Fibroblast of mammary gland (primary cell): ENCODE measurements around the gene CCDC121.

Experiments used
- DNase-seq: peaks from one replicate; pipeline ENCODE4 v3.0.0-alpha.2; 2010; ENCODE audit warnings: low read depth
- H3K4me3 ChIP-seq: 2 replicates; pipeline ENCODE4 v1.5.1; 2011; ENCODE audit warnings: low read depth, mild to moderate bottlenecking, low read length, moderate library complexity; ENCODE audit not compliant: control insufficient read depth
- CTCF ChIP-seq: conservative IDR thresholded peaks from 2 replicates; pipeline ENCODE4 v1.5.1; 2011; ENCODE audit warnings: low read depth, low read length, inconsistent platforms; ENCODE audit not compliant: control insufficient read depth, insufficient read depth

CCDC121 gene

GRCh38 chr2:27582695-27583389, 46.0 kb downstream of the CCDC121 start, which contains the start of gene ZNF512:
Gene ZNF512, plus strand, starts transcription at chr2:27583042. Its CDS starts 71 bp downstream, at chr2:27583113.
- H3K4me3 ChIP-seq: peak within 1 kb of the TSS; percentile 93
- TF ChIP-seq CTCF: no peak
- DNase-seq: peak; percentile 91

- no peak for DNase-seq
- TF ChIP-seq CTCF: no peak
- H3K4me3 ChIP-seq: peak overlapping the region; percentile 93
Measured at GRCh38 chr2:27582129-27582694, 46.6 kb downstream of the CCDC121 start.

GRCh38 chr2:27581417-27582128, 47.2 kb downstream of the CCDC121 start:
- no peak overlapping the region for H3K4me3 ChIP-seq
- TF ChIP-seq CTCF: no peak
- DNase-seq: no peak
